SJSA1 (cell line): ENCODE measurements around the gene NDUFS5. TPM values are rescaled to one million over a fixed set of nuclear protein-coding genes. Genes with fewer than 3 reads are reported as not detected.
"Not testable (repeated sequence)": the region's sequence is repeated elsewhere in the genome, so short reads cannot be mapped to it uniquely, and the experiment has no call there.

Source experiments
- DNase-seq, 2 experiments: peaks; one replicate each; pipeline ENCODE4 v3.0.0-alpha.2; 2015 to 2020; ENCODE audit warnings: low spot score in 2 of 2, low read depth in 1 of 2
- H3K27ac ChIP-seq: fragments of 250-450 bp; sonication (Bioruptor Pico); 2 replicates; pipeline ENCODE4 v1.5.1; 2020; ENCODE audit warnings: mild to moderate bottlenecking, moderate library complexity
- H3K27me3 ChIP-seq: fragments of 250-450 bp; sonication (Bioruptor Pico); replicated peaks from 2 replicates; pipeline ENCODE4 v1.5.1; 2020; ENCODE audit warnings: mild to moderate bottlenecking, moderate library complexity
- H3K36me3 ChIP-seq: fragments of 250-450 bp; sonication (Bioruptor Pico); 2 replicates; pipeline ENCODE4 v1.5.1; 2020; ENCODE audit warnings: mild to moderate bottlenecking
- H3K4me1 ChIP-seq: fragments of 250-450 bp; sonication (Bioruptor Pico); replicated peaks from 2 replicates; pipeline ENCODE4 v1.6.1; 2021; ENCODE audit warnings: mild to moderate bottlenecking
- H3K4me3 ChIP-seq: fragments of 250-450 bp; sonication (Bioruptor Pico); 2 replicates; pipeline ENCODE4 v1.5.1; 2020; ENCODE audit warnings: mild to moderate bottlenecking
- H3K9me3 ChIP-seq: fragments of 250-450 bp; sonication (Bioruptor Pico); replicated peaks from 2 replicates; pipeline ENCODE4 v1.5.1; 2020; ENCODE audit warnings: mild to moderate bottlenecking
- total RNA-seq: library from RNA; depleted of rRNA; stranded (reverse); fragments of >200 nt; shearing (Covaris generic); gene quantifications from 2 replicates; pipeline ENCODE4 v1.2.3, GENCODE V29; 2014; rRNA removed

NDUFS5 gene
- 540 and 1,133 TPM in 2 replicates for total RNA-seq

GRCh38 chr1:39026051-39026865 lies at the start of gene NDUFS5:
NDUFS5 (plus strand) TSS chr1:39026350; CDS start chr1:39028725, 2,375 bp downstream.
- Histone ChIP-seq H3K27me3 (no peaks in the 10 kb centered on the region), H3K4me3 (peak within 1 kb of the TSS; percentile 56), H3K9me3 (no peaks in the 10 kb centered on the region), H3K4me1 (peaks cover 7% of the 10 kb centered on the region), H3K27ac (peak within 1 kb of the TSS; percentile 86), H3K36me3 (peaks cover 31% of the 10 kb centered on the region)
- peak; percentile 89 for DNase-seq

- H3K9me3 ChIP-seq, H3K36me3 ChIP-seq, DNase-seq, H3K27me3 ChIP-seq, H3K27ac ChIP-seq, H3K4me3 ChIP-seq, H3K4me1 ChIP-seq: not testable (repeated sequence)
These were observed 48.5 kb upstream of the NDUFS5 start for GRCh38 chr1:38977399-38978244.

GRCh38 chr1:38978245-38978542 lies 48.0 kb upstream of the NDUFS5 start:
- H3K4me1 ChIP-seq, DNase-seq, H3K27ac ChIP-seq, H3K36me3 ChIP-seq, H3K9me3 ChIP-seq, H3K27me3 ChIP-seq, H3K4me3 ChIP-seq: not testable (repeated sequence)

GRCh38 chr1:38979380-38979779 lies 46.8 kb upstream of the NDUFS5 start:
- H3K36me3 ChIP-seq, H3K27me3 ChIP-seq, H3K9me3 ChIP-seq, H3K27ac ChIP-seq, DNase-seq, H3K4me3 ChIP-seq, H3K4me1 ChIP-seq: not testable (repeated sequence)

- DNase-seq, result no peak
- Histone ChIP-seq H3K4me3 (peak overlapping the region; percentile 100; the same call in 1 of the 2 replicates), H3K9me3 (peaks cover 4% of the 10 kb centered on the region), H3K4me1 (peaks cover 21% of the 10 kb centered on the region), H3K27ac (no peak overlapping the region), H3K36me3 (peaks cover 32% of the 10 kb centered on the region), H3K27me3 (no peaks in the 10 kb centered on the region)
These were observed 36.2 kb upstream of the NDUFS5 start for GRCh38 chr1:38989979-38990378.

GRCh38 chr1:38990386-38990737 lies 35.8 kb upstream of the NDUFS5 start:
- no peaks in the 10 kb centered on the region for H3K27me3 ChIP-seq
- peak overlapping the region; percentile 98 for H3K27ac ChIP-seq
- peak overlapping the region; percentile 100 for H3K4me3 ChIP-seq
- peaks cover 36% of the 10 kb centered on the region for H3K36me3 ChIP-seq
- DNase-seq, result no peak
- H3K9me3 ChIP-seq, result peaks cover 4% of the 10 kb centered on the region
- H3K4me1 ChIP-seq, result peaks cover 21% of the 10 kb centered on the region

GRCh38 chr1:38990738-38991637 lies 35.2 kb upstream of the NDUFS5 start, which contains the start of gene AKIRIN1:
AKIRIN1 (plus strand) TSS chr1:38991276; CDS start chr1:38991381, 105 bp downstream.
- H3K36me3 ChIP-seq, result peaks cover 43% of the 10 kb centered on the region
- H3K27ac ChIP-seq, result peak within 1 kb of the TSS; percentile 98
- H3K4me3 ChIP-seq, result peak within 1 kb of the TSS; percentile 100
- DNase-seq, result peak; percentile 98 to 99
- peaks cover 21% of the 10 kb centered on the region for H3K4me1 ChIP-seq
- H3K9me3 ChIP-seq, result peaks cover 4% of the 10 kb centered on the region
- H3K27me3 ChIP-seq, result no peaks in the 10 kb centered on the region

GRCh38 chr1:38991638-38992411 lies 34.3 kb upstream of the NDUFS5 start:
- Histone ChIP-seq H3K27ac (peak overlapping the region; percentile 98), H3K36me3 (peaks cover 51% of the 10 kb centered on the region), H3K4me3 (peak overlapping the region; percentile 100), H3K4me1 (peaks cover 25% of the 10 kb centered on the region), H3K27me3 (no peaks in the 10 kb centered on the region), H3K9me3 (peaks cover 4% of the 10 kb centered on the region)
- peak; percentile 34 to 66 for DNase-seq

- DNase-seq, result no peak
- Histone ChIP-seq H3K27ac (no peak overlapping the region), H3K36me3 (peaks cover 56% of the 10 kb centered on the region), H3K9me3 (peaks cover 4% of the 10 kb centered on the region), H3K27me3 (no peaks in the 10 kb centered on the region), H3K4me3 (peak overlapping the region; percentile 100), H3K4me1 (peaks cover 32% of the 10 kb centered on the region)
These were observed 33.6 kb upstream of the NDUFS5 start for GRCh38 chr1:38992412-38993111.

- Histone ChIP-seq H3K9me3 (peaks cover 4% of the 10 kb centered on the region), H3K4me3 (no peak overlapping the region), H3K27ac (no peak overlapping the region), H3K27me3 (no peaks in the 10 kb centered on the region), H3K36me3 (peaks cover 73% of the 10 kb centered on the region), H3K4me1 (peaks cover 37% of the 10 kb centered on the region)
- DNase-seq, result no peak
These were observed 32.0 kb upstream of the NDUFS5 start for GRCh38 chr1:38994196-38994595.

- peaks cover 94% of the 10 kb centered on the region for H3K36me3 ChIP-seq
- H3K27ac ChIP-seq, result no peak overlapping the region
- no peak overlapping the region for H3K4me3 ChIP-seq
- peaks cover 26% of the 10 kb centered on the region for H3K4me1 ChIP-seq
- DNase-seq, result peak in 1 of 2 experiments; percentile 26
- no peaks in the 10 kb centered on the region for H3K27me3 ChIP-seq
- no peaks in the 10 kb centered on the region for H3K9me3 ChIP-seq
These were observed 28.9 kb upstream of the NDUFS5 start for GRCh38 chr1:38997034-38997900.

GRCh38 chr1:38997901-38998190 lies 28.3 kb upstream of the NDUFS5 start:
- DNase-seq, result no peak

More at GRCh38 chr1:38997901-38998190, 28.3 kb upstream of the NDUFS5 start:
- Histone ChIP-seq H3K27me3 (no peaks in the 10 kb centered on the region), H3K27ac (no peak overlapping the region), H3K4me1 (peaks cover 21% of the 10 kb centered on the region), H3K4me3 (no peak overlapping the region), H3K9me3 (no peaks in the 10 kb centered on the region), H3K36me3 (peaks cover 94% of the 10 kb centered on the region)
